Cardiac fibroblast (primary cell): Measurements from ENCODE around the gene CDKN2D.

ENCODE experiments used
- DNase-seq, 2 donors: peaks; one replicate each; pipeline versions ENCODE4 v3.0.0 to v3.0.0-alpha.2; 2010; ENCODE audit warnings: low read depth in 2 of 2
- H3K4me3 ChIP-seq, 2 donors: replicated peaks in 1 of 2; 1 replicate in 1 of 2; 2 replicates in 1 of 2; pipeline ENCODE4 v1.5.1; 2011; ENCODE audit warnings: low read depth in 2 of 2, low read length in 2 of 2, mild to moderate bottlenecking in 2 of 2, moderate library complexity in 1 of 2
- TF ChIP-seq, protein P1 (sequence below): IDR thresholded peaks from one replicate; pipeline ENCODE4 v1.5.1; 2011; ENCODE audit warnings: low read depth, mild to moderate bottlenecking, low read length, inconsistent platforms

The CDKN2D gene

DNA sequence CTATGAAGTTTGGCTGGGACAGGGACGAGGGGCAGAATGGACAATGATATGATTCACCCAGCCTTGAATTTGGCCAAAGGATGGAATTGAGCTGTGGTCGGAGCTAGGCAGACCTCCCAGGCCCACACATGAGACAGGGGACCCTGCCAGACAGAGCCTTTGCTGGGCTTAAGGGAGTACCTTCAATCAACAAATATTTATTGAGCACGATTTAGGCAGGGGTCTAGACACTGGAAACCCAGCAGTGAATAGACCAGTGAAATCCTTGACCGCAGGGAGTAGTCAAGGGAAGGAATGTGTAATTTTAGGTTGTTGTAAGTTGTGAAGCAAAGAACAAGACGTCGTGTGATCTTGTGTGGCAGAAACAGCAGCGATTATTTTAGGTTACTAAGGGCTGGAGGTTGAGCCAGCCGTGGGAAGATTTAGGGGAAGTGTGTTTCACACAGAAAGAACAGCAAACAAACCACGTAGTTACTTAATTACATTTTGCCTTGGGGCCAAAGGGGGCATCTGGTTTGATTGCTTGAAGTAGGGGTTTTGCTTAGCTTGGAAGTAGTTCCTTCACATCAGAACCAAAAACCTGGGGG, 35.2 kb upstream of the CDKN2D start:
- DNase-seq = peak; percentile 20 to 38
- peak overlapping the region; percentile 96 to 99 for H3K4me3 ChIP-seq
- TF ChIP-seq, protein P1, sequence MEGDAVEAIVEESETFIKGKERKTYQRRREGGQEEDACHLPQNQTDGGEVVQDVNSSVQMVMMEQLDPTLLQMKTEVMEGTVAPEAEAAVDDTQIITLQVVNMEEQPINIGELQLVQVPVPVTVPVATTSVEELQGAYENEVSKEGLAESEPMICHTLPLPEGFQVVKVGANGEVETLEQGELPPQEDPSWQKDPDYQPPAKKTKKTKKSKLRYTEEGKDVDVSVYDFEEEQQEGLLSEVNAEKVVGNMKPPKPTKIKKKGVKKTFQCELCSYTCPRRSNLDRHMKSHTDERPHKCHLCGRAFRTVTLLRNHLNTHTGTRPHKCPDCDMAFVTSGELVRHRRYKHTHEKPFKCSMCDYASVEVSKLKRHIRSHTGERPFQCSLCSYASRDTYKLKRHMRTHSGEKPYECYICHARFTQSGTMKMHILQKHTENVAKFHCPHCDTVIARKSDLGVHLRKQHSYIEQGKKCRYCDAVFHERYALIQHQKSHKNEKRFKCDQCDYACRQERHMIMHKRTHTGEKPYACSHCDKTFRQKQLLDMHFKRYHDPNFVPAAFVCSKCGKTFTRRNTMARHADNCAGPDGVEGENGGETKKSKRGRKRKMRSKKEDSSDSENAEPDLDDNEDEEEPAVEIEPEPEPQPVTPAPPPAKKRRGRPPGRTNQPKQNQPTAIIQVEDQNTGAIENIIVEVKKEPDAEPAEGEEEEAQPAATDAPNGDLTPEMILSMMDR = no peak

DNA sequence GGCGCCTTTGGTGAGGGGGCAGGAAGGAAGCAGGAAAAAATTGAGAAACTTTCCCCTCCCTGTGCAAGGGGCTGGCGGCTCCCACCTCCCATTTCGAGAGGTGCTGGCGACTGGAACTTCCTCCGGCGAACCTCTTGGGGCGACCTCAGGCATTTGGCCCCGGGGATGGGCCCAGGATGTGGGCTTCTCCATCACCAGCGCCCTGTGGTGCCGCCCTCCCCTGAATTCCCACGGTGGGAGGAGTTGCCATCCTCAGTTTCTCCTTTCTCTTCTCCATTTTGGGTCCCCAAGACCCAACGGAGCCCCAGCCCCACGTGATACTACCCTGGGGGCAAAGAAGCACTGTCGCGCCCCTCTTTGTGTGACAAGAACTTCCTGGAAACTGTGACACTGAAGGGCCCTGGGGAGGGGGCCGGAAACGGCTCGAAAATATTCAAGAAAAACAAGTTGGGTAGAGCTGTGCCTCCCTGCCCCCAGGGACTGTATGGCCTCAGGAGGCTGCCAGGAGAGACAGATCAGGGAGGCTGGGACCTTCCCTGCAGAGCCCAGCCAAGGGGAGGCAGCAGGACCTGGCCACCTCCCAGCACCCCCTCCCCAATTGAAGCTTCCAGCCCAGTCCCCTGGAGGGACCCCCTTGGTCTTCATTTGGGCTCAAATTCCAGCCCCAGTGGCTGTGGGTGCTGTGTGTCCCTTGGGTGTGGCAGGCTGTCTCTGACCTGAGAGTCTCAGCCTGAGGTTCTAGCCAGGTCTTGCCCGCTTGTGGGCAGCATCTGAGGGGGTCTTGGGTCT, 34.5 kb upstream of the CDKN2D start:
- DNase-seq = peak; percentile 12 to 21
- TF ChIP-seq, protein P1 = no peak
- H3K4me3 ChIP-seq = peak overlapping the region; percentile 96 to 99

DNA sequence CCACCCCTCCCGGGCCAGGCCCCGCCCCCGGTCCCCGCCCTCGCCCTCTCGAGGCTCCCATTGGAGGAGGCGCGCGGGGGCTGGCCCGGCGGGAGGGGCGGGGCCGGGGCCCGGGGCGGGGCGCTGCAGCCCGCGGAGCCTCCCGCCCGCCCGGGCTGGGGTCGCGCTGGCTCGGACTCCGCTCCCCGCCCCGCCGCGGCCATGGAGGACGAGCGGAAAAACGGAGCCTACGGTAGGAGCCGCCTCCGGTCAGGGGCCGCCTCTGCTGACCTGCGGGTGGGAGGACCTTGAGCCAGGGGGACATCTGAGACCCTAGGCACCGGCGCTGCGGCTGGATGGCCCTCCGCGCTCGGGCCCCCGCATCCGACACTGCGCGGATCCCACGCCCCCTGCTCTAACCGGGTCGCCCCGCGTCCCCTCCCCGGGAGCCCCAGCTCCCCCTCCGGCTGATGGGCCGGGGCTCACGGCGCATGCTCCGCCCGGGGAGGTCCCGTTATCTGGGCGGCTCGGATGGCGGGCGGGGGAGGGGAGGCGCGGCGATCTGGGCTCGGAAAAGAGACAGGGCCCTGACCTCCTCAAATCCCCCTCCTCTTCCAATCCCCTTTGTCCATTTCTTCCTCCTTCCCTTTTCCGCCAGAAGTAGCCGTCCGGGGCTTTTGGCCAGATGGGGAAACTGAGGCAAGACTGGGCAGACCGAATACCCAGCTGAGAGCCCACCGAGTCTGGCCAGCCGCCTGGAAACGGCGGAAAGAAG, 33.7 kb upstream of the CDKN2D start:
- TF ChIP-seq, protein P1 = no peak
- DNase-seq = peak; percentile 71 to 79
- H3K4me3 ChIP-seq = peak overlapping the region; percentile 96 to 99

DNA sequence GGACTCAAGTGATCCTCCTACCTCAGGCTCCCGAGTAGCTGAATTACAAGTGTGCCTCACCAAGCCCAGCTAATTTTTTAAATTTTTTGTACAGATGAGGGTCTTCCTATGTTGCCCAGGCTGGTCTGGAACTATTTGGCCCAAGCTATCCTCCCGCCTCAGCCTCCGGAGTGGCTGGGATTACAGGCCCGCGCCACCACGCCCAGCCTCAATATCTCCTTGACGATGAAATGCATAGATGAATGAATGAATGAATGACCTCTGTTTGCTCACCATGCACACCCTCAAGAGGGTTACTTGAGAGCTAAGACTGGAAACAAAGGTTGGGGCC, 33.2 kb upstream of the CDKN2D start:
- H3K4me3 ChIP-seq = no peak overlapping the region
- DNase-seq = no peak
- TF ChIP-seq, protein P1 = no peak

DNA sequence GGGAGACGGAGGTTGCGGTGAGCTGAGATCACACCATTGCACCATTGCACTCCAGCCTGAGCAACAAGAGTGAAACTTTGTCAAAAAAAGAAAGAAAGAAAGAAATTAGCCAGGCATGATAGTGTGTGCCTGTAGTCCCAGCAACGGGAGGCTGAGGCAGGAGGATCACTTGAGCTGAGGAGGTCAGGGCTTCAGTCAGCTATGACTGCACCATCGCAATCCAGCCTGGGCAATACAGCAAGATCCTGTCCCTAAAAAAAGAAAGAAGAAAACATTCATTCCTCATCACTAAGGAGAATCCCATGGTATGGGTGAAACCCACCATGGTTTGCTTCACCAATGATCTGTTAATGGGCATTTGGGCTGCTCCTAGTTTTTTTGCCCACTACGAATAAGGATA, 31.4 kb upstream of the CDKN2D start:
- H3K4me3 ChIP-seq = no peak overlapping the region
- no peak for DNase-seq
- TF ChIP-seq, protein P1 = no peak

DNA sequence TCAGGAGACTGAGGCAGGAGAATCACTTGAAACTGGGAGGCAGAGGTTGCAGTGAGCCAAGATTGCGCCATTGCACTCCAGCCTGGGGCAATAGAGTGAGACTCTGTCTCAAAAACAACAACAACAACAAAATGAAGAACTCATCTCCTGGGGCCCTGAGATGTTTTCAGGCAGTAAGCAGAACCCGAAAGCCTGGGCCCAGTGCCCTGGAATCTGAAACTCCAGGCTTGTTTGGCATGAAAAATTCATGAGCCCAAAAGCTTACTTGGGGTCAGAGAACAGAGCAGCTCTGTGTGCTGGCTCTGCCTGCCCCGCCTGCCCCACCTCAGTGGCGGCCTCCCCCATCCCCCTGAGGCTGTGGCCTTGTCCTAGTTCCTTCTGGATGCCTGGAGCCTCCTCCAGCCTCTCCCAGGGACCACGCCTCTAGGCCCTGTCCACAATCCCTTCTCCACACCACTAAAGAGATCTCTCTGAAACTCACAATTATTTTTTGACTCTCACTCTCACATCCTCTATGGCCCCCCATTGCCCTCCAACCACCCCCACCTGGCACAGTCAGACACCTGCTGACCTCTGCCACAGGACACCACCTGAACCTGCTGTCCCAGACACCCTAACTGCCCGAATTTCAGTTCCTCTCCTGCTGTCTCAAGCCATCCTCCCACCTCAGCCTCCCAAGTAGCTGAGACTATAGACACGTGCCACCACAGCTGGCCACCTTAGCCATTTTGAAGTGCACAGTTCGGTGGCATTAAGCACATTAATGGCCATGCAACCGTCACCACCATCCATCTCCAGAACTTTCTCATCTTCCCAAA, 25.2 kb upstream of the CDKN2D start:
- peak in 1 of 2 donors; percentile 42 for DNase-seq
- TF ChIP-seq, protein P1 = no peak
- H3K4me3 ChIP-seq = no peak overlapping the region
